Breast epithelium (tissue), 4 donors: Measurements from ENCODE around the gene DOCK3. TPM values are rescaled to one million over a fixed set of nuclear protein-coding genes. Genes with fewer than 3 reads are reported as not detected.

Experiments
- DNase-seq, 2 donors: peaks; one replicate each; pipeline ENCODE4 v3.0.0-alpha.2; 2019; ENCODE audit warnings: low spot score in 2 of 2
- H3K27ac ChIP-seq, 2 donors: fragments of 200-600 bp; sonication (generic) in 1 of 2; one replicate each; pipeline ENCODE4 v1.5.1; 2016 to 2019; ENCODE audit warnings: mild to moderate bottlenecking in 1 of 2
- H3K27me3 ChIP-seq, 2 donors: fragments of 200-600 bp; sonication (generic) in 1 of 2; one replicate each; pipeline versions ENCODE4 v1.5.1 to v1.6.0; 2017 to 2019; ENCODE audit warnings: control low read depth in 1 of 2, mild to moderate bottlenecking in 1 of 2
- H3K36me3 ChIP-seq: fragments of 200-600 bp; one replicate; pipeline ENCODE4 v1.5.1; 2019
- H3K4me1 ChIP-seq, 2 donors: fragments of 200-600 bp; sonication (generic); one replicate each; pipeline ENCODE4 v1.5.1; 2016 to 2019; ENCODE audit warnings: control low read depth in 1 of 2
- H3K4me3 ChIP-seq, 3 donors: fragments of 200-600 bp; sonication (generic); 1 replicate in 2 of 3; 2 replicates in 1 of 3; pipeline ENCODE4 v1.5.1; 2016 to 2019; ENCODE audit warnings: mild to moderate bottlenecking in 3 of 3, moderate library complexity in 2 of 3
- H3K9me3 ChIP-seq, 2 donors: fragments of 200-600 bp; sonication (generic) in 1 of 2; one replicate each; pipeline ENCODE4 v1.5.1; 2016 to 2019; ENCODE audit warnings: control low read depth in 1 of 2
- CTCF ChIP-seq, 3 donors: fragments of 450-650 bp; IDR thresholded peaks; one replicate each; pipeline ENCODE4 v1.5.1; 2016 to 2017; ENCODE audit warnings: antibody characterized with exemption in 3 of 3, mild to moderate bottlenecking in 3 of 3, moderate library complexity in 3 of 3
- POLR2A ChIP-seq: fragments of 450-650 bp; IDR thresholded peaks from one replicate; pipeline ENCODE4 v1.6.1; 2016; ENCODE audit warnings: antibody characterized with exemption, mild to moderate bottlenecking, moderate library complexity
- POLR2AphosphoS5 ChIP-seq, 3 donors: sonication (generic); formaldehyde crosslinking; IDR thresholded peaks; one replicate each; pipeline ENCODE4 v1.6.1; 2017; ENCODE audit warnings: antibody characterized with exemption in 3 of 3
- intact Hi-C: fragments of 100-400 bp; cut with DNase I; formaldehyde crosslinking; loops from one replicate; pipeline ENCODE4 v1.15.1; 2023; ENCODE audit warnings: low total_unique reads
- total RNA-seq, 3 donors: library from RNA; depleted of rRNA; stranded (reverse); fragments of >200 nt; gene quantifications; one replicate each; pipeline ENCODE4 v1.1.0, GENCODE V29; 2016

DOCK3 gene
- total RNA-seq, 3 donors from 2014 or later, result 0.64 to 0.73 (median 0.66) TPM

- Histone ChIP-seq H3K27me3 (no peaks in the 10 kb centered on the region), H3K4me3 (no peak overlapping the region), H3K27ac (peak overlapping the region in 1 of 2 donors; percentile 10), H3K9me3 (no peaks in the 10 kb centered on the region), H3K4me1 (peaks cover 3 to 4% of the 10 kb centered on the region in 2 donors), H3K36me3 (no peaks in the 10 kb centered on the region)
- TF ChIP-seq CTCF (IDR thresholded peaks at IDR 0.05), result no peak
- TF ChIP-seq POLR2AphosphoS5 (IDR thresholded peaks at IDR 0.05), result no peak
- TF ChIP-seq POLR2A, result no peak
- intact Hi-C loops, result loop anchor here (10.0 kb wide), 1 partner anchor 823 kb away; no protein-coding TSS in a partner anchor
- DNase-seq, result no peak
Measured at GRCh38 chr3:51397392-51397791, 722.7 kb downstream of the DOCK3 start.

GRCh38 chr3:51398595-51399310, 724.0 kb downstream of the DOCK3 start:
- H3K9me3 ChIP-seq, result no peaks in the 10 kb centered on the region
- no peak overlapping the region for H3K27ac ChIP-seq
- H3K36me3 ChIP-seq, result no peaks in the 10 kb centered on the region
- no peak for DNase-seq
- peaks cover 0 to 3% of the 10 kb centered on the region in 2 donors for H3K4me1 ChIP-seq
- H3K27me3 ChIP-seq, result no peaks in the 10 kb centered on the region
- TF ChIP-seq POLR2A (no peak), POLR2AphosphoS5 (IDR thresholded peaks at IDR 0.05) (no peak), CTCF (IDR thresholded peaks at IDR 0.05) (no peak)
- no peak overlapping the region for H3K4me3 ChIP-seq
- intact Hi-C loops, result loop anchor here (10.0 kb wide), 1 partner anchor 824 kb away; no protein-coding TSS in a partner anchor

DNA sequence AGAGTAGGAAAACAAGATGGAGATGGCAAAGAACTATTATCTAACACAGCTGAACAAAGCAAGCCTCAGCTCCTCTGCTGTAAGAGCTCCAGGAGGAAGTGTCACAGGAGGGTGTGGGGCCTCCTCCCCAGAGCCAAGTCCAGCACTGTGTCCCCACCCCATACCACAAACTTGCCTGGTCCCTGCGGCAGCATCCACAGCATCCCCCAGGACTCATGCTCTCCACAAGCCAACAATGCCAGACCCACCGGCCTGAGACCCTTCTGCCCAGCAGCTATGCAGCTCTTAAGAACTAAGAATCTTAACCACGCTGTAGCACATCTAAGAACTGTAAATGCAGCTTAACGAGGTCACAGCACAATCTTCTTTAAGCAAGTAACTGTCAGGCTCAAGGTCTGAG, 725.4 kb downstream of the DOCK3 start:
- no peaks in the 10 kb centered on the region for H3K9me3 ChIP-seq
- no peak for DNase-seq
- no peak overlapping the region for H3K27ac ChIP-seq
- H3K4me1 ChIP-seq, result peaks cover 0 to 3% of the 10 kb centered on the region in 2 donors
- TF ChIP-seq CTCF (IDR thresholded peaks at IDR 0.05) (no peak), POLR2AphosphoS5 (IDR thresholded peaks at IDR 0.05) (no peak), POLR2A (no peak)
- intact Hi-C loops, result no loop called here
- no peaks in the 10 kb centered on the region for H3K27me3 ChIP-seq
- H3K4me3 ChIP-seq, result no peak overlapping the region
- H3K36me3 ChIP-seq, result no peaks in the 10 kb centered on the region

DNA sequence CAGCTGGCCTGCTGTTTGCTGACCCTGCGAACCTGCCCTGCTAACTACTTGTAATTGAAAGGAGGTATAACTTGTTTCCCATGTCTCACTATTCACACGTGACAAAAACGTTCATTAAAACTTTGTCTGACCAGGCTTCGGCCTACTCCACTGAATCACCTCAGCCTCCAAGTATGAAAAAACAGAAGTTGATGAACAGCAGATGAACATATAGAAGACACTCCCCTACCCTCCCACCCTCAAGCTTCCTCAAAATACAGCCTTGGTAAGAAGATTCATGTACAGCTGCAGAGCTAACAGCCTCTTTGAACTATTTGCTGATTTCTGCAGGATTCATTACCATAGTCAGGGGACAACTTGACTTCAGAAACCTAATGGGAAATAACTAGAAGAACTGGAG, 727.0 kb downstream of the DOCK3 start:
- intact Hi-C loops, result no loop called here
- H3K27ac ChIP-seq, result no peak overlapping the region
- no peak for TF ChIP-seq POLR2AphosphoS5 (IDR thresholded peaks at IDR 0.05)
- no peak for TF ChIP-seq CTCF (IDR thresholded peaks at IDR 0.05)
- no peak for TF ChIP-seq POLR2A
- no peaks in the 10 kb centered on the region for H3K27me3 ChIP-seq
- H3K9me3 ChIP-seq, result no peaks in the 10 kb centered on the region
- no peaks in the 10 kb centered on the region for H3K36me3 ChIP-seq
- DNase-seq, result no peak
- no peaks in the 10 kb centered on the region for H3K4me1 ChIP-seq
- no peak overlapping the region for H3K4me3 ChIP-seq

DNA sequence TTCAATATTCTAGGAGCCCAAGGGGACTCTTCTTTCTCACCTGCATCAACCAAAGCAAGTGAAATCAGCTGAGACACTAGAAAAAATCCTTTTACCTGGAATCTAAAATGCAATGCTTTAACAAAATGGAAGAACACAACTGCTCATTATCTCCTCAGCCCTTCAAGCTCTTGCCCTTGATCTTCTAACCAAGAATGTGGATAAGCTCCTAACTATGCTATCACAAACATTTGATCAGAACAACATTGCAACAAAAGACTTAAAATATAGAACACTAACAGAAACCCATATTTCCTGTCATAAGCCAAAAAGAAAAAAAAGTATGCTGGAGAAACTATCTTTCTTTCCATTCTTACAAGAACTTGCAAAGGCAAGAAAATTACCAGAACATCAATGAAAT, 728.9 kb downstream of the DOCK3 start:
- H3K36me3 ChIP-seq, result no peaks in the 10 kb centered on the region
- H3K27ac ChIP-seq, result no peak overlapping the region
- no peak overlapping the region for H3K4me3 ChIP-seq
- intact Hi-C loops, result no loop called here
- no peaks in the 10 kb centered on the region for H3K27me3 ChIP-seq
- H3K4me1 ChIP-seq, result no peaks in the 10 kb centered on the region
- DNase-seq, result no peak
- TF ChIP-seq POLR2AphosphoS5 (IDR thresholded peaks at IDR 0.05) (no peak), CTCF (IDR thresholded peaks at IDR 0.05) (no peak), POLR2A (no peak)
- no peaks in the 10 kb centered on the region for H3K9me3 ChIP-seq
